Activated CD4-positive, alpha-beta T cell treated with anti-CD3 and anti-CD28 coated beads for 24 hours (primary cell): ENCODE measurements around the gene HEBP2.

Experiments used
- DNase-seq, 2 donors: peaks; one replicate each; pipeline ENCODE4 v3.0.0-alpha.2; 2020; ENCODE audit warnings: low read depth in 2 of 2

Gene HEBP2

GRCh38 chr6:138454981-138455706, 51.1 kb downstream of the HEBP2 start:
- DNase-seq = peak in 1 of 2 donors; percentile 21

GRCh38 chr6:138455746-138456400, 51.9 kb downstream of the HEBP2 start:
- DNase-seq = no peak

GRCh38 chr6:138456401-138456790, 52.4 kb downstream of the HEBP2 start:
- no peak for DNase-seq

- no peak for DNase-seq
Measured at GRCh38 chr6:138461647-138462046, 57.6 kb downstream of the HEBP2 start.

- DNase-seq = no peak
Measured at GRCh38 chr6:138464085-138464484, 60.1 kb downstream of the HEBP2 start.

GRCh38 chr6:138465007-138465645, 61.1 kb downstream of the HEBP2 start:
- no peak for DNase-seq

- DNase-seq = no peak
Measured at GRCh38 chr6:138467901-138468300, 63.9 kb downstream of the HEBP2 start.

- no peak for DNase-seq
Measured at GRCh38 chr6:138468320-138469015, 64.4 kb downstream of the HEBP2 start.
